ENCODE data around the gene CTNNA2.

The CTNNA2 gene

DNA sequence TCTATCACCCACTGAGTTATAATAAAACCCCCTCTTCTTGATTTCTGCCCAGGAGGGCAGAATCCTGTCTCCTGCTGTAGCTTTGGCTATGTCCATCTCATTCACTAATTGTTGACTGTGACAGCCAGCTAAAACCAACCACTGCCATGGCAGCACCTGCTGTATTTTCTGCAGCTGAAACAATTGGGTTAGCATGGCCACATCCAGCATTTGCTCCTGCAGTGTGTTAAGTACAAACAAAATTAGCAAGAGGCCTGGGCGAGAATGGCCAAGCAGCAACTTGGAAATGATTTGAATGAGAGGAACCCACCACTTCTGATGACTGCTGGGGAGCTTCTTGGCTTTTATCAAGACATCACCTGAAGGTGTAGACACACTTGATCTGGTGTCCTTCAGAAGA, 881.1 kb downstream of the CTNNA2 start:
- Histone ChIP-seq H3K27ac (ENCODE audit: low read depth, low read length) (no peak overlapping the region), H3K27me3 (ENCODE audit: insufficient read depth, low read length) (no peaks in the 10 kb centered on the region), H2AFZ (ENCODE audit: low read length, unreplicated experiment) (no peak overlapping the region), H3K4me3 (ENCODE audit: low read depth, low read length) (no peak overlapping the region), H3K36me3 (ENCODE audit: insufficient read depth, low read length) (no peaks in the 10 kb centered on the region), H3K4me1 (ENCODE audit: control insufficient read depth, insufficient read depth, low read length, unreplicated experiment) (no peaks in the 10 kb centered on the region), H3K79me2 (ENCODE audit: control insufficient read depth, insufficient read depth, low read length, unreplicated experiment) (no peaks in the 10 kb centered on the region)

DNA sequence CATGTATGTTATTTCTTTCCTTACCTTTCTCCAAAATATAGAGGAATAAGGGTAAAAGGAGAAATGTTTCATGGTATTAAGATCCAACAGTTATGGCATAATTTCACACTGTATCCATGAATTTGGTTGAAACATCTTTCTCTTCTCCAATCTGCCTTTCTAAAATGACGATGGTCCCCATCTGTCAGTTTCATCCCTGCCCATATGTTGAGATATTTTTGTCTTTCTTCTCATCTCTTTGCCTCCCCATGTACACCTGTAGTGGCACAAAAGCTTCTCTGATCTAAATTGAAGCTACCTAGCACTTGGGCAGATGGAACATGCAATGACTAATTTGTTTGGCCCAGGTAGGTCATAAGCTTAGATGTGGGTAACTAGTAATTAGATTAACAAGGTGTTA, 882.4 kb downstream of the CTNNA2 start:
- no peak overlapping the region for H3K27ac ChIP-seq (ENCODE audit: low read depth, low read length)
- no peak overlapping the region for H3K4me3 ChIP-seq (ENCODE audit: low read depth, low read length)
- H3K79me2 ChIP-seq (ENCODE audit: control insufficient read depth, insufficient read depth, low read length, unreplicated experiment) = no peaks in the 10 kb centered on the region
- no peaks in the 10 kb centered on the region for H3K27me3 ChIP-seq (ENCODE audit: insufficient read depth, low read length)
- no peaks in the 10 kb centered on the region for H3K36me3 ChIP-seq (ENCODE audit: insufficient read depth, low read length)
- H2AFZ ChIP-seq (ENCODE audit: low read length, unreplicated experiment) = no peak overlapping the region
- no peaks in the 10 kb centered on the region for H3K4me1 ChIP-seq (ENCODE audit: control insufficient read depth, insufficient read depth, low read length, unreplicated experiment)

DNA sequence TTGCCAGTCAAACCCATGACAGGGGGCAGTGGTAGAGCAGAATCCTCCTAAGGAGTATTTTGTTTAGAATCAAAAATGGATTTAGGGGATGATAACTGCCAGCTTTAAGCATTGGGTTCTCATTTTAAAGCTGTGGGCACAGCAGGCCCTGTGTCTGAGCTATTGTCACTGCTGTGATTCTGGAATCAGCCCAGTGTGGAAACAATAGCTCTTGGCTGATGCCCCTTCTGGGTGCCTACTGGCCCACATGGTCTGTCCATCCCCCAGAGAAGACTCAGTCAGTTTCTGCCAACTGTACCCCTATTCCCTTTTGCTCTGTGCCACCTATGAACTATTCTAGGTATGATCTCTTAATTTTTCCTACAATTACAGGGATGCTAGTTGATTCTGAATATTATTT, 883.4 kb downstream of the CTNNA2 start:
- no peaks in the 10 kb centered on the region for H3K27me3 ChIP-seq (ENCODE audit: insufficient read depth, low read length)
- no peak overlapping the region for H2AFZ ChIP-seq (ENCODE audit: low read length, unreplicated experiment)
- no peaks in the 10 kb centered on the region for H3K36me3 ChIP-seq (ENCODE audit: insufficient read depth, low read length)
- no peak overlapping the region for H3K4me3 ChIP-seq (ENCODE audit: low read depth, low read length)
- H3K79me2 ChIP-seq (ENCODE audit: control insufficient read depth, insufficient read depth, low read length, unreplicated experiment) = no peaks in the 10 kb centered on the region
- H3K27ac ChIP-seq (ENCODE audit: low read depth, low read length) = no peak overlapping the region
- no peaks in the 10 kb centered on the region for H3K4me1 ChIP-seq (ENCODE audit: control insufficient read depth, insufficient read depth, low read length, unreplicated experiment)

DNA sequence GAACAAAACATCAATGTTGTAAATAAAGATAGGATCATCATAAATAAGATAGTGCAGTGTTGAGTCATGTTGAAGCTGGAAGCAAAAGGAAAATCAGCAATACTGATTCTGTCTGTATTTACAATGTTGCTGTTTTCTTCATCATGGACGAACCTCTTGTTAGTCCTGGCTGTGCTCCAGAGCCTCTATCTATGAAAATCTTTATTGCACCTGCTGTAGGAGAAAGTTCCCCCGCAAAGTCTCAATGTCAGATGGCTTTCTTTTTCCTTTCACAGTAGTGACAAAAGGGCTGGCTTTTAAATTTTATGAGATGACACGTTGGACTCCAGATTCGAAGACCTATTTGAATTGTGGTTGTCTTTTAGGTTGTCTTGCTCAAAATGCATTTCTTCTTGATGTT, 890.2 kb downstream of the CTNNA2 start:
- H3K79me2 ChIP-seq (ENCODE audit: control insufficient read depth, insufficient read depth, low read length, unreplicated experiment) = no peaks in the 10 kb centered on the region
- H3K4me1 ChIP-seq (ENCODE audit: control insufficient read depth, insufficient read depth, low read length, unreplicated experiment) = no peaks in the 10 kb centered on the region
- no peaks in the 10 kb centered on the region for H3K36me3 ChIP-seq (ENCODE audit: insufficient read depth, low read length)
- no peak overlapping the region for H3K4me3 ChIP-seq (ENCODE audit: low read depth, low read length)
- H2AFZ ChIP-seq (ENCODE audit: low read length, unreplicated experiment) = no peak overlapping the region
- no peaks in the 10 kb centered on the region for H3K27me3 ChIP-seq (ENCODE audit: insufficient read depth, low read length)
- H3K27ac ChIP-seq (ENCODE audit: low read depth, low read length) = no peak overlapping the region

DNA sequence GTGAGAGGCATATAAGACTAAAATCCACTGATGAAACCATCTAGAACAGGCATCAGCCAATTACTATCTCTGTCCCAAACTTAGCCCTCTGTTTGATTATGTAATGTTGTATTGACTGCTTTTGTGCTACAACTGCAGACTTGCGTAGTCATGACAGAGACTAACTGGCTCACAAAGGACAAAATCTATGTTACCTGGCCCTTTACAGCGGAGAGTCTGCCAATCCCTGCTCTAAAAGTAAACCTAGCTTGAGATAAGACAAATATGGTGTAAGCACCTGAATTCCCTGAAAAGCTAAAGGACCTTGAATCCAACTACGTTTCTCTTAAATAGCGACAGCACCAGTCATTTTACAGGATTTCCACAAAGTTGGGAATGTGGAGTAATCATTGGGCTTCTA, 894.5 kb downstream of the CTNNA2 start:
- H3K4me3 ChIP-seq (ENCODE audit: low read depth, low read length) = no peak overlapping the region
- no peak overlapping the region for H3K27ac ChIP-seq (ENCODE audit: low read depth, low read length)
- no peaks in the 10 kb centered on the region for H3K27me3 ChIP-seq (ENCODE audit: insufficient read depth, low read length)
- no peaks in the 10 kb centered on the region for H3K4me1 ChIP-seq (ENCODE audit: control insufficient read depth, insufficient read depth, low read length, unreplicated experiment)
- H2AFZ ChIP-seq (ENCODE audit: low read length, unreplicated experiment) = no peak overlapping the region
- no peaks in the 10 kb centered on the region for H3K79me2 ChIP-seq (ENCODE audit: control insufficient read depth, insufficient read depth, low read length, unreplicated experiment)
- no peaks in the 10 kb centered on the region for H3K36me3 ChIP-seq (ENCODE audit: insufficient read depth, low read length)

DNA sequence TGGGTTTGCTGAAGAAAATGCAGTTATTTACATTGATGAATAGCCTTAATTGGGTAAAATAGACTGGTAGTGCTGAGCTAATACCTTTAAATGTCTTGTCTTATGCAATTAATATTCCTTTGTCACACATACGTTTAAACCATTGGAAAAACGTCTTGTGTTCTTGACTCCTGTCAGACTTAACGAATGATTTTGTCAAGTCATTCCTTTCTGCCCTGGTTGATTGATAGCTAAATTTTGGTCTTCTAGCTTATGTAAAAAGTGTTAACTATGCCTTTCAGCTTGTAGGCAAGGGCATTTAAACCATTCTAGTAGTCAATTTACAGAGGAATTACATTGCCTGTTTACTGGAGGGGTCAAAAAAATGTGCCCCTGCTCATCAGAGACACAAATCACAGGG, 897.5 kb downstream of the CTNNA2 start:
- H2AFZ ChIP-seq (ENCODE audit: low read length, unreplicated experiment) = no peak overlapping the region
- H3K27ac ChIP-seq (ENCODE audit: low read depth, low read length) = no peak overlapping the region
- H3K4me3 ChIP-seq (ENCODE audit: low read depth, low read length) = no peak overlapping the region

DNA sequence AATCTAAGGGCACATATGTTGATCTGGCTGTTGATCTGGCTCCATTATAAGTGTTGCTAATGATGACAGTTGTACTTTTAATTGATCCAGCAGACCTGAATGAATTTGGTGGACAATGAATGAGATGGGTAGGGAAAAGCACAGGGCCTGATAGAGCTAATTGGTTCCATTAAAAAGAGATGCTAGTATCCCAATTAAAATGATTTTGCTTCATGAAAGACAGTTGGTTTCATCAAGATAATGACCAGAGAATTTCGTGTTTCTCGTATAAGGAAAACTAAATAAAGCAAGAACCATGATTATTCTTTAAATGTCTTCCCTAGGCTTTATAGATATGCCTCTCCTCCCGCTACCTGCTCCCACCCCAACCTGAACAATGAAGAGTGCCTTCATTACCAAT, 900.3 kb downstream of the CTNNA2 start:
- Histone ChIP-seq H3K36me3 (ENCODE audit: insufficient read depth, low read length) (no peaks in the 10 kb centered on the region), H3K4me1 (ENCODE audit: control insufficient read depth, insufficient read depth, low read length, unreplicated experiment) (no peaks in the 10 kb centered on the region), H3K4me3 (ENCODE audit: low read depth, low read length) (no peak overlapping the region)

More for the DNA sequence above, 897.5 kb downstream of the CTNNA2 start:
- Histone ChIP-seq H3K36me3 (ENCODE audit: insufficient read depth, low read length) (no peaks in the 10 kb centered on the region), H3K79me2 (ENCODE audit: control insufficient read depth, insufficient read depth, low read length, unreplicated experiment) (no peaks in the 10 kb centered on the region), H3K4me1 (ENCODE audit: control insufficient read depth, insufficient read depth, low read length, unreplicated experiment) (no peaks in the 10 kb centered on the region), H3K27me3 (ENCODE audit: insufficient read depth, low read length) (no peaks in the 10 kb centered on the region)

DNA sequence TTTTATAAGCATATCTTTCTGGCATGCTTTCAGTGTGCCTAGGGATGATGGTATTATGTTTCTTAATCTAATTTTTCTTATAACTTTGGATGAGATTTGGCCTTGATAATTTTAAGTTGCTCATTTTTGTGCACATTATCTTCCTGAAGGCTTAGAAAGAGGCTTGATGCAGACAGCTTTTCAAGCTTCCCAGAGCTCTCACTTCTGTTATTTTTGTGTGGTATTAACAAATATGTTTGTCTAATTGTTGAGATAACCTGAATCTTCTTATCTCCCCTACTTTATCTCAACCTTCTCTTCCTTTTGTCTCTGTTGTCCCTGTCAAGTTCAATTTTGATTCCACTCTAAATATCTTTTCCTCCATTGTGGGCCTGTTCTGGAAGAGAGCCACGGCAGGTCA, 904.9 kb downstream of the CTNNA2 start:
- H3K79me2 ChIP-seq (ENCODE audit: control insufficient read depth, insufficient read depth, low read length, unreplicated experiment) = no peaks in the 10 kb centered on the region
- H3K4me1 ChIP-seq (ENCODE audit: control insufficient read depth, insufficient read depth, low read length, unreplicated experiment) = no peaks in the 10 kb centered on the region
- no peak overlapping the region for H2AFZ ChIP-seq (ENCODE audit: low read length, unreplicated experiment)
- no peaks in the 10 kb centered on the region for H3K27me3 ChIP-seq (ENCODE audit: insufficient read depth, low read length)
- no peak overlapping the region for H3K4me3 ChIP-seq (ENCODE audit: low read depth, low read length)
- no peak overlapping the region for H3K27ac ChIP-seq (ENCODE audit: low read depth, low read length)
- H3K36me3 ChIP-seq (ENCODE audit: insufficient read depth, low read length) = no peaks in the 10 kb centered on the region

More for the DNA sequence above, 900.3 kb downstream of the CTNNA2 start:
- Histone ChIP-seq H3K79me2 (ENCODE audit: control insufficient read depth, insufficient read depth, low read length, unreplicated experiment) (no peaks in the 10 kb centered on the region), H3K27me3 (ENCODE audit: insufficient read depth, low read length) (no peaks in the 10 kb centered on the region), H3K27ac (ENCODE audit: low read depth, low read length) (no peak overlapping the region), H2AFZ (ENCODE audit: low read length, unreplicated experiment) (no peak overlapping the region)

DNA sequence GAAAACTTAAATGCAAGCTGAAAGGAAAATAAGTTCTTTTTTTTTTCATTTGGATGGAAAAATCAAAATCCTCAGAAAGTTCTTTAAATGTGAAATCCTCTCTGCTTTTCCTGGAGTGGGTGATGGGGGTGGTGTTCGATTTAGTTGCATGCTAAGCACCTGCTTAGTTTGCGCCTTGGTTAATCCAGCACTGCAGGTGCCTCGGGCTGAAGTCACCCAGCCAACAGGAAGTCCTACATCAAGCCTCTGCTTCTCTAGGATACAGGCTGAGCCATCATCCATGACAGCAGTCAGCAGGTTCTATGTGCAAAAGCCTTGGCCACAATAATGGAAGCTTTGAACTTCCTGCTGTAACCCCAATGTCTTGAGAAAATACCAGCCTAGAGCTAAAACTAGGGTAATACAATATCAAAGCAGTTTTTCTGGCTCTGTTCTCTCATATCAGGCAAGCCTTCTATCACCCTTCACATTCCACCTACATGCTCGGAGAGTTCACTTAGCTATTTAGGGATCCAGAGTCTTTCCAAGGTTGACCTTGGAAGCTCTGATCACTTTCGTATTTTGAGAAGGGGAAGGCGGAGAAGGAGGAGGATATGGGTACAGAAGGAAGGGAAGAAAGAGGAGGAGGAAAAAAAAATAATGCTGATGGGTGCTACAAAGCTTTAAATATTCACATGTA, 907.8 kb downstream of the CTNNA2 start:
- H3K4me1 ChIP-seq (ENCODE audit: control insufficient read depth, insufficient read depth, low read length, unreplicated experiment) = no peaks in the 10 kb centered on the region
- no peaks in the 10 kb centered on the region for H3K27me3 ChIP-seq (ENCODE audit: insufficient read depth, low read length)
- H3K27ac ChIP-seq (ENCODE audit: low read depth, low read length) = no peak overlapping the region
- H3K79me2 ChIP-seq (ENCODE audit: control insufficient read depth, insufficient read depth, low read length, unreplicated experiment) = no peaks in the 10 kb centered on the region
- H3K36me3 ChIP-seq (ENCODE audit: insufficient read depth, low read length) = no peaks in the 10 kb centered on the region
- no peak overlapping the region for H2AFZ ChIP-seq (ENCODE audit: low read length, unreplicated experiment)
- H3K4me3 ChIP-seq (ENCODE audit: low read depth, low read length) = no peak overlapping the region

DNA sequence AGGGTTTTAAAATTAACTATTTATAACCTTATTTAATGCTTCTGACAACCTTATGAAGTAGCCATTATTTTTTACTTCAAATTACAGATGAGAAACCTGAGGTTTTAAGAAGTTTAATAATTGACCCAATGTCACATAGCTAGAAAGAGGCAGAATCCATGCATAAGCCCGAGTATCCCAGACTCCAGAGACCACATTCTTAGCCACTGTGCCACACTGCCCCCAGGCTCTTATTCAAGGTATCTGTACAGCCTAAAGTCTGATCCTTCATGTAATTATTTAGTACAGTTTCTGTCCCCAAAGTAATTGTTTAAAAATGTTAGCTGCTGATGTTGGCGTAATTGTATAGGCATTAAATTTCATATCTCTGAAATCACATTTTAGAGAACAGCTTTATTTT, 916.4 kb downstream of the CTNNA2 start:
- Histone ChIP-seq H2AFZ (ENCODE audit: low read length, unreplicated experiment) (no peak overlapping the region), H3K79me2 (ENCODE audit: control insufficient read depth, insufficient read depth, low read length, unreplicated experiment) (no peaks in the 10 kb centered on the region), H3K36me3 (ENCODE audit: insufficient read depth, low read length) (no peaks in the 10 kb centered on the region), H3K27me3 (ENCODE audit: insufficient read depth, low read length) (no peaks in the 10 kb centered on the region), H3K27ac (ENCODE audit: low read depth, low read length) (no peak overlapping the region), H3K4me3 (ENCODE audit: low read depth, low read length) (no peak overlapping the region), H3K4me1 (ENCODE audit: control insufficient read depth, insufficient read depth, low read length, unreplicated experiment) (no peaks in the 10 kb centered on the region)

DNA sequence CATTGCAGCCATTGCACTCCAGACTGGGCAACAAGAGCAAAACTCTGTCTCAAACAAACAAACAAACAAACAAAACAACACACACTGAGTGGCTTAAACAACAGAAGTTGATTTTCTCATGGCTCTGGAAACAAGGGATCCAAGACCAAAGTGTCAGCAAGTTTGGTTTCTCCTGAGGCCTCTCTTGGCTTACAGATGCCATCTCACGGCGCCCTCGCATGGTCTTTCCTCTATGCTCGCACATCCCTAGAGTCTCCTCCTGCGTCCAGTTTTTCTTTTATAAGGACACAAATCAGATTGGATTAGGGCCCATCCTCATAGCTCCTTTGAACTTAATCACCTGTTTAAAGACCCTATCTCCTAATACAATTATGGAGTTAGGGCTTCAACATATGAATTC, 925.1 kb downstream of the CTNNA2 start:
- Histone ChIP-seq H3K4me3 (ENCODE audit: low read depth, low read length) (no peak overlapping the region), H3K79me2 (ENCODE audit: control insufficient read depth, insufficient read depth, low read length, unreplicated experiment) (no peaks in the 10 kb centered on the region), H3K4me1 (ENCODE audit: control insufficient read depth, insufficient read depth, low read length, unreplicated experiment) (no peaks in the 10 kb centered on the region), H3K27ac (ENCODE audit: low read depth, low read length) (no peak overlapping the region), H3K27me3 (ENCODE audit: insufficient read depth, low read length) (0 out of 2 replicates have a peak, but pooled peaks cover 13% of the 10 kb centered on the region), H2AFZ (ENCODE audit: low read length, unreplicated experiment) (no peak overlapping the region), H3K36me3 (ENCODE audit: insufficient read depth, low read length) (no peaks in the 10 kb centered on the region)

All from ACC112 (cell line).